Activated CD4-positive, alpha-beta memory T cell treated with anti-CD3 and anti-CD28 coated beads, Interleukin-2, amount 10 ng/mL, durations not matched to agents 7 days and 5 days (primary cell): Measurements from ENCODE around the gene ZDBF2. TPM values are rescaled to one million over a fixed set of nuclear protein-coding genes. Genes with fewer than 3 reads are reported as not detected.
"Not testable (repeated sequence)": the region's sequence is repeated elsewhere in the genome, so short reads cannot be mapped to it uniquely, and the experiment has no call there.

Source experiments
- CTCF ChIA-PET: fragments of 350-600 bp; sonication (Branson Sonifier 250); formaldehyde crosslinking; loops from one replicate; lab custom pipeline; 2021; ENCODE audit warnings: antibody characterized with exemption, inconsistent platforms; lab: Charles Lee
- POLR2A ChIA-PET: fragments of 350-600 bp; sonication (Branson Sonifier 250); formaldehyde crosslinking; loops from one replicate; lab custom pipeline; 2021; ENCODE audit warnings: antibody characterized with exemption; lab: Charles Lee
- DNase-seq: peaks from one replicate; pipeline ENCODE4 v3.0.0-alpha.2; 2020
- H3K27ac Mint-ChIP-seq: one replicate; pipeline ENCODE4 v1.8.0; 2021; ENCODE audit warnings: mild to moderate bottlenecking, mixed read lengths
- H3K27me3 Mint-ChIP-seq: one replicate; pipeline ENCODE4 v1.8.0; 2021; ENCODE audit warnings: mixed read lengths
- H3K36me3 Mint-ChIP-seq: one replicate; pipeline ENCODE4 v1.8.0; 2021; ENCODE audit warnings: low read depth, mixed read lengths
- H3K4me1 Mint-ChIP-seq: one replicate; pipeline ENCODE4 v1.8.0; 2021; ENCODE audit warnings: mixed read lengths
- H3K4me3 Mint-ChIP-seq: one replicate; pipeline ENCODE4 v1.8.0; 2021; ENCODE audit warnings: mild to moderate bottlenecking, mixed read lengths
- H3K9me3 Mint-ChIP-seq: one replicate; pipeline ENCODE4 v1.8.0; 2021; ENCODE audit warnings: mixed read lengths
- total RNA-seq, 2 experiments: library from RNA; stranded (reverse); gene quantifications; one replicate each; pipeline ENCODE4 v1.2.3, GENCODE V29; 2021

The ZDBF2 gene
- 10 to 100 TPM; 13.2 to 15.6 TPM for total RNA-seq

- H3K27me3 Mint-ChIP-seq, result peaks cover 57% of the 10 kb centered on the region
- H3K27ac Mint-ChIP-seq, result peak within 1 kb of the TSS; percentile 76
- H3K4me3 Mint-ChIP-seq, result peak within 1 kb of the TSS; percentile 83
- ChIA-PET CTCF (no interaction called here), POLR2A (interaction anchor here (0.9 to 1.7 kb wide), 4 partner anchors 113 to 191 kb away, joined by 3 to 10 read pairs (median 6); partner anchors contain the start of genes EEF1B2 and NDUFS1)
- peaks cover 12% of the 10 kb centered on the region for H3K36me3 Mint-ChIP-seq
- no peaks in the 10 kb centered on the region for H3K9me3 Mint-ChIP-seq
- peaks cover 20% of the 10 kb centered on the region for H3K4me1 Mint-ChIP-seq
- DNase-seq, result peak; percentile 59
Observed at GRCh38 chr2:206274434-206275311, at the start of gene ZDBF2. Gene ZDBF2 (plus strand): TSS chr2:206274663. CDS start chr2:206281850, 7,187 bp downstream.

DNA sequence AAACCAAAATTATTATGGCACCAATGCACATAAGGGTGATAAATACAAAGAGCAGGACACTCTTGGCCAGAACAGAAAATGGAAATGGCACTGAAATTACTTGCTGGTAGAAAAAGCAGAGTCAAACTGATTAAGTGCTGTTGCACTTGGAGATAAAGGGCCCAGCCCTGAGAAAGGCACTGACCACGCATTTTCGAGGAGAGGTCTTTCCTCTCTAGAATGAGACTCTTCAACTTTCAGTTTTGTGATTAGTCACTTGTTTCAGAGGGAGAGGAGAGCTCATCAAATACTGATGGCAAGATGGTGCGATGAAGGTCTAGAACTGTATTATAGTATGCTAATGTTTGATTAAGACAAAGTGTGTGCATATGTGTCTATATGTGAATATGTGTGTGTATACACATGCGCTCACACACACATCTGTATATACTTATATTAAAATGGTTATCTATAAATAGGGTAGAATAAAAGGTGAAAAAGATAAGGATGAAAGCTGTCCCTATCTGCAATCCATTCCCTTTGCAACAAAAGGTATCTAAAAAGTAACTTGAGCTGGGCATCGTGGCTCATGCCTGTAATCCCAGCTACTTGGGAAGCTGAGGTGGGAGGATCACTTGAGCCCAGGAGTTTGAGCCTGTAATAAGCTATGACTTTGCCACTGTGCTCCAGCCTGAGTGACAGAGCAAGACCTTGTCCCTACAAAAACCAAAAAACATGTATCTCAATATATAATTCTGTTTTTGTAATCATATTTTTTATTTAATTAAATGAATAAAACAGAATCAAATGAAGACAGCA lies 48.8 kb upstream of the ZDBF2 start:
- CTCF ChIA-PET, result interaction anchor here (0.6 kb wide), 1 partner anchor 23 kb away, joined by 6 read pairs; no protein-coding TSS in a partner anchor
- Mint-ChIP-seq H3K4me3 (no peak overlapping the region), H3K36me3 (no peaks in the 10 kb centered on the region)

GRCh38 chr2:206228636-206229035 lies 45.8 kb upstream of the ZDBF2 start:
- CTCF ChIA-PET, H3K4me3 Mint-ChIP-seq, H3K36me3 Mint-ChIP-seq, H3K4me1 Mint-ChIP-seq, POLR2A ChIA-PET, DNase-seq, H3K9me3 Mint-ChIP-seq, H3K27ac Mint-ChIP-seq: not testable (repeated sequence)
- peaks cover 13% of the 10 kb centered on the region for H3K27me3 Mint-ChIP-seq

More for the DNA sequence above, 48.8 kb upstream of the ZDBF2 start:
- POLR2A ChIA-PET, result no interaction called here
- H3K9me3 Mint-ChIP-seq, result no peaks in the 10 kb centered on the region
- peaks cover 8% of the 10 kb centered on the region for H3K27me3 Mint-ChIP-seq
- DNase-seq, result peak; percentile 24
- H3K4me1 Mint-ChIP-seq, result peaks cover 8% of the 10 kb centered on the region
- peak overlapping the region; percentile 44 for H3K27ac Mint-ChIP-seq

GRCh38 chr2:206229642-206230041 lies 44.8 kb upstream of the ZDBF2 start:
- Mint-ChIP-seq H3K4me1 (peaks cover 6% of the 10 kb centered on the region), H3K27me3 (peaks cover 15% of the 10 kb centered on the region), H3K27ac (no peak overlapping the region), H3K36me3 (no peaks in the 10 kb centered on the region), H3K4me3 (no peak overlapping the region), H3K9me3 (no peaks in the 10 kb centered on the region)
- ChIA-PET CTCF (no interaction called here), POLR2A (no interaction called here)
- DNase-seq, result no peak

DNA sequence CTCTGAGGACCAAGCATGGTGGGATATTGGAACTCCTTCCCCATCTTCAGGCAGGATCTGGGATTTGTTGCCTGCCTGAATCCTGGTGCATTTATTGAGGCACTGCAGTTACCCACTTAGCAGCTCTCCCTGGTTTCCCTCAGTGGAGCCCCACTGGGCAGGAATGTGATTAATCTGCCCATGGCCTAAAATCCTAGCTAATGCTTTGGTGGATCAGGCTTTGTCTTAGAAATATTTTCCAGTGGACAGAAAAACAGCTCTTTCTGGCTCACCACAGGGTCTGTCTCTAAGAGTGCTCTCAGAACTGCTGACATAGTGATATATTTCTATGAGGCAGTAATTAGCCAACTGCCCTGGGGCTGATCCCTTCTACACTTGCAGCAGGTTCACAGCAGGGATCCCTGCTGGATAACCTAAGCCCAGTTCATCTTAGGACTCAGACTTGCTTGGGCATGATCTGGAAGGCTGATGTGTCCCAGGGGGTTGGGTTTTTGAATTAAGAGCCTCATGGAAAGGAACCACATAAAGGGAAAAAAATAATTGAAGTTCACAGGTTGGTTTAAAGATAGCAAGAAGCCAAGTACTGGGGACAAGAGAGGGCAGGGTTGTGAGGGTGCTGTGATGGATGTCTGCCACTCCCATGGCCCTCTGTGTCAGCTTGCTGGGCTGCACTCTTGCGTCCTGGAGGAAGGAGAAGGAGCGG lies 44.3 kb upstream of the ZDBF2 start:
- H3K27ac Mint-ChIP-seq, result no peak overlapping the region
- no peaks in the 10 kb centered on the region for H3K36me3 Mint-ChIP-seq
- peaks cover 15% of the 10 kb centered on the region for H3K27me3 Mint-ChIP-seq
- H3K4me1 Mint-ChIP-seq, result peaks cover 6% of the 10 kb centered on the region
- no peak for DNase-seq
- CTCF ChIA-PET, result no interaction called here
- POLR2A ChIA-PET, result no interaction called here
- H3K4me3 Mint-ChIP-seq, result no peak overlapping the region
- no peaks in the 10 kb centered on the region for H3K9me3 Mint-ChIP-seq

DNA sequence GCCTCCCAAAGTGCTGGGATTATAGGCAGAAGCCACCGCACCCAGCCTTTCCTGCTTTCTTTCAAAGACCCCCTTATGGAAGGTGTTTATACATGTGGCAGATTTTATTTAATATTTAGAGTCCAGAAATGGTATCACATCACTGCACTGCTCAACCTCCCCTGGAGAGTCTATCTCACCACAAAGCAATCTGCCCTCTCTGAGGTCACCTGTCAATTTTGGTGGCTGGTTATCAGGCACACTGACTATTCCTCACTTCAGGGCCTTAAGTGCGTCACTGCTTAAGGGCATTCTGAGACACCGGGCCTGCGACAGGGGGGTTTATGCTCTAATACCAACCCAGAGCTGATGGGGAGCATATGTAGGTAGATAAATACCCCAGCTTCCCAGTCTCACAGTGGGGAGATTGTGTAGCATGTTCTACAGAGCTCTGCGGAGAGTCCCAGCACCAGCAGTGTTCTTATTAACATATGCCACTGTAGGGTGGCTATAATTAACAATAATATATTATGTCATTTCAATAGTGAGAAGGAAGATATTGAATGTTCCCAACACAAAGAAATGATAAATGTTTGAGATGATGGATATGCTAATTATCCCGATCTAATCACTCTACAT lies 42.7 kb upstream of the ZDBF2 start:
- peaks cover 3% of the 10 kb centered on the region for H3K4me1 Mint-ChIP-seq
- no peak for DNase-seq
- H3K9me3 Mint-ChIP-seq, result no peaks in the 10 kb centered on the region
- H3K36me3 Mint-ChIP-seq, result no peaks in the 10 kb centered on the region
- CTCF ChIA-PET, result no interaction called here
- H3K27me3 Mint-ChIP-seq, result peaks cover 15% of the 10 kb centered on the region
- POLR2A ChIA-PET, result no interaction called here
- H3K4me3 Mint-ChIP-seq, result no peak overlapping the region
- no peak overlapping the region for H3K27ac Mint-ChIP-seq

DNA sequence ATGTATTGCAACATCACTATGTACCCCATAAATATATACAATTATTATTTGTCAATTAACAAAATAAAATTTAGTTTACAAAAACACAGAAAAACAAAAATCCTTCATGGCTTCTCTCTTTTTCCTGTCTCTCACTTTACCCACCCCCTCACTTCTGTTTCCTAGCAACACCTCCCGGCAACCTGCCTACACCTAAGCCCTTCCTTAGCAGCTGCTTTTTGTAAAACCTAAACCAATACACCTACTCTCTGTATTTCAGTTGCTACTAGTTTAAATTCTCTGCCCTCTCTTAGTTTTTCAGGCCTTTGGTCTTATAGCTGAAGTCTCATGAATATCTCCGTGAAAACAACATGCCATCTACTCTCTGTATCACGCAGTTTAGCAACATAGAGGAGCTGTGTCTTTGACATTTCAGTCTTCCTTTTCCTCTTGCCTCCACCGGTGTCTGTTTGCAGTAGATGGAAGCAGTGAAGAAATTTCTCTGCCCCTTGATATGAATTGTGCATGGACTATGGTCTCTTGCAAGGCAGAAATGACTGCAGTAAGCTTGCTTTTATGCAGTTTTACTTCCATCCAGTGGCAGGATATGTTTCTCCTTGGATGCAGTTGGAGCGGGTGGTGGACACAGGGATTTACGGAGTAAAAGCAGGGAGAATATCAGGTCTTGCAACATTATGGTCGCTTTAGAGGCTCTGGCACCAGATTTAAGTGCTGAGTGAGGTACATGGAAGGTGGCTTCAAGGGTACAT lies 42.0 kb upstream of the ZDBF2 start:
- H3K4me1 Mint-ChIP-seq, result peaks cover 3% of the 10 kb centered on the region
- no peak for DNase-seq
- no peak overlapping the region for H3K4me3 Mint-ChIP-seq
- H3K36me3 Mint-ChIP-seq, result no peaks in the 10 kb centered on the region
- POLR2A ChIA-PET, result no interaction called here
- no peak overlapping the region for H3K27ac Mint-ChIP-seq
- CTCF ChIA-PET, result no interaction called here
- peaks cover 15% of the 10 kb centered on the region for H3K27me3 Mint-ChIP-seq
- no peaks in the 10 kb centered on the region for H3K9me3 Mint-ChIP-seq

DNA sequence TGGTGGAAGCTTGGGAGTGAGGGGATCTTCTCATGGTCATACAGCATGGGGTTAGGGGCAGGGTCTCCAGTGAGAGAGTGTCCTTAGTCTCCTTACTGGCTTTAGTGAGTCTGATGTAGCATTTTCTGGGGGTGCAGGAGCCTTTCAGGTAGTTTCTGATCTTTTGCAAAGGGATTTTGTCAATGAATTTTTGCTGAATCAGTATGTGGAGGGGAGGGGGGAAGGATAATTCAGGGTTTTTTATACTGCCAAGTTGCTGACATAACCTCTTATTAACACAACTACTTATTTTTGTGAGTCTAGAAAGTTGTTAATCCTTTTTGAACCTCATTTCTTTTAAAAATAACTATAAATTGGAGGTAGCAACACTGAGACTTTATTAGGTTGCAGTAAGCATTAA lies 35.3 kb upstream of the ZDBF2 start:
- DNase-seq, result no peak
- Mint-ChIP-seq H3K27me3 (peaks cover 13% of the 10 kb centered on the region), H3K4me1 (no peaks in the 10 kb centered on the region), H3K9me3 (no peaks in the 10 kb centered on the region), H3K4me3 (no peak overlapping the region), H3K36me3 (no peaks in the 10 kb centered on the region), H3K27ac (no peak overlapping the region)
- ChIA-PET POLR2A (no interaction called here), CTCF (no interaction called here)

DNA sequence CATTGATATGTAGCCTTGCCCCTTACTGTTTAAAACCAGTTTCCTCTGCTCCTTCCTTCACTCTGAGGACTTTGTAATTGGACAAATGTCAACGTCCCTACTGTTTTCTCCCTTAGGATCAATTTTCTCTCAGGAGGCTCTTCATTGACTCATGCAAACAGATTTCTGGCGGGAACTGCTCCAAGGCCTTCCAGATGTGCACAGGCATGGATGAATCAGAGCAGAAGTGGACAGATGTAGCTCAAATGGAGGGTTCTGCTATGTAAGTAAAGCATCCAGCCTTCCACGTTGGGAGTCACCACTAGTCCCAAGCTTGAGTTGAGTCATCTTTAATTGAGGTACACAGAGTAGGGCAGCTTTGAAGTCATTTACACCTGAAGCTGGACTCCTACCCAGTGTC lies 34.1 kb upstream of the ZDBF2 start:
- Mint-ChIP-seq H3K27ac (no peak overlapping the region), H3K27me3 (peaks cover 11% of the 10 kb centered on the region), H3K4me3 (no peak overlapping the region), H3K4me1 (peaks cover 5% of the 10 kb centered on the region), H3K9me3 (no peaks in the 10 kb centered on the region), H3K36me3 (no peaks in the 10 kb centered on the region)
- POLR2A ChIA-PET, result no interaction called here
- CTCF ChIA-PET, result no interaction called here
- DNase-seq, result no peak

- Mint-ChIP-seq H3K4me3 (no peak overlapping the region), H3K27ac (no peak overlapping the region), H3K36me3 (no peaks in the 10 kb centered on the region), H3K4me1 (peaks cover 6% of the 10 kb centered on the region), H3K9me3 (no peaks in the 10 kb centered on the region), H3K27me3 (peaks cover 11% of the 10 kb centered on the region)
- ChIA-PET CTCF (no interaction called here), POLR2A (no interaction called here)
- DNase-seq, result no peak
Observed at GRCh38 chr2:206241736-206242135, 32.7 kb upstream of the ZDBF2 start.

- no peak overlapping the region for H3K27ac Mint-ChIP-seq
- POLR2A ChIA-PET, result no interaction called here
- CTCF ChIA-PET, result no interaction called here
- H3K4me1 Mint-ChIP-seq, result peaks cover 13% of the 10 kb centered on the region
- no peaks in the 10 kb centered on the region for H3K36me3 Mint-ChIP-seq
- no peak for DNase-seq
- H3K9me3 Mint-ChIP-seq, result no peaks in the 10 kb centered on the region
- peaks cover 20% of the 10 kb centered on the region for H3K27me3 Mint-ChIP-seq
- H3K4me3 Mint-ChIP-seq, result no peak overlapping the region
Observed at GRCh38 chr2:206245265-206245672, 29.2 kb upstream of the ZDBF2 start.
